Activated T-helper 2 cell treated with anti-CD3 and anti-CD28 coated beads, Interferon-gamma antibody, Interleukin-2, Interleukin-4, amounts not matched to agents 10 μg/mL and 5 μg/mL and 100 μg/mL, durations not matched to agents 14 hours and 24 hours and 36 hours (primary cell): Measurements from ENCODE around the gene OR2F1. TPM values are rescaled to one million over a fixed set of nuclear protein-coding genes. Genes with fewer than 3 reads are reported as not detected.

Experiments
- DNase-seq: peaks from one replicate; pipeline ENCODE4 v3.0.0; 2021; ENCODE audit warnings: low spot score
- H3K27ac Mint-ChIP-seq: one replicate; pipeline ENCODE4 v1.8.0; 2021; ENCODE audit warnings: mixed read lengths
- H3K27me3 Mint-ChIP-seq: one replicate; pipeline ENCODE4 v1.8.0; 2021; ENCODE audit warnings: low read depth, mixed read lengths
- H3K36me3 Mint-ChIP-seq: one replicate; pipeline ENCODE4 v1.8.0; 2021; ENCODE audit warnings: low read depth, mixed read lengths
- H3K4me1 Mint-ChIP-seq: one replicate; pipeline ENCODE4 v1.8.0; 2021; ENCODE audit warnings: low read depth, mixed read lengths
- H3K4me3 Mint-ChIP-seq: one replicate; pipeline ENCODE4 v1.8.0; 2021; ENCODE audit warnings: low read depth, mild to moderate bottlenecking, moderate library complexity, mixed read lengths
- H3K9me3 Mint-ChIP-seq: one replicate; pipeline ENCODE4 v1.8.0; 2021; ENCODE audit warnings: mixed read lengths
- intact Hi-C: fragments of 100-400 bp; cut with micrococcal nuclease; formaldehyde crosslinking; loops from one replicate; pipeline ENCODE4 v1.15.1; 2023
- total RNA-seq: library from RNA; stranded (reverse); gene quantifications from 2 replicates; pipeline ENCODE4 v1.2.3, GENCODE V29; 2022

Gene OR2F1
- total RNA-seq, 1 donor from 2014 or later: not detected

- no peak overlapping the region for H3K4me3 Mint-ChIP-seq
- no peak overlapping the region for H3K27ac Mint-ChIP-seq
- H3K9me3 Mint-ChIP-seq: no peaks in the 10 kb centered on the region
- peaks cover 2% of the 10 kb centered on the region for H3K27me3 Mint-ChIP-seq
- H3K4me1 Mint-ChIP-seq: peaks cover 17% of the 10 kb centered on the region
- no peaks in the 10 kb centered on the region for H3K36me3 Mint-ChIP-seq
- no peak for DNase-seq
- intact Hi-C loops: no loop called here
Observed at GRCh38 chr7:143931739-143932138, 22.9 kb upstream of the OR2F1 start.

- intact Hi-C loops: no loop called here
- H3K36me3 Mint-ChIP-seq: no peaks in the 10 kb centered on the region
- no peaks in the 10 kb centered on the region for H3K9me3 Mint-ChIP-seq
- peaks cover 8% of the 10 kb centered on the region for H3K4me1 Mint-ChIP-seq
- no peak within 1 kb of the TSS for H3K4me3 Mint-ChIP-seq
- no peak within 1 kb of the TSS for H3K27ac Mint-ChIP-seq
- H3K27me3 Mint-ChIP-seq: peaks cover 2% of the 10 kb centered on the region
- no peak for DNase-seq
Observed at GRCh38 chr7:143934526-143935325, 19.9 kb upstream of the OR2F1 start, which contains the start of gene OR2F2. Gene OR2F2 (plus strand): TSS chr7:143935233. CDS start chr7:143935233, 0 bp downstream.

- H3K4me1 Mint-ChIP-seq: peaks cover 6% of the 10 kb centered on the region
- H3K36me3 Mint-ChIP-seq: no peaks in the 10 kb centered on the region
- intact Hi-C loops: no loop called here
- no peak overlapping the region for H3K4me3 Mint-ChIP-seq
- H3K9me3 Mint-ChIP-seq: no peaks in the 10 kb centered on the region
- H3K27ac Mint-ChIP-seq: no peak overlapping the region
- H3K27me3 Mint-ChIP-seq: peaks cover 2% of the 10 kb centered on the region
- DNase-seq: no peak
Observed at GRCh38 chr7:143936087-143937009, 18.3 kb upstream of the OR2F1 start.

GRCh38 chr7:143938379-143939243 is 16.0 kb upstream of the OR2F1 start:
- Mint-ChIP-seq H3K9me3 (no peaks in the 10 kb centered on the region), H3K27ac (no peak overlapping the region), H3K4me3 (no peak overlapping the region), H3K4me1 (no peaks in the 10 kb centered on the region), H3K27me3 (peaks cover 6% of the 10 kb centered on the region), H3K36me3 (no peaks in the 10 kb centered on the region)
- intact Hi-C loops: no loop called here
- no peak for DNase-seq

- no peak for DNase-seq
- intact Hi-C loops: no loop called here
- H3K4me1 Mint-ChIP-seq: no peaks in the 10 kb centered on the region
- no peak overlapping the region for H3K27ac Mint-ChIP-seq
- H3K27me3 Mint-ChIP-seq: peaks cover 26% of the 10 kb centered on the region
- no peaks in the 10 kb centered on the region for H3K36me3 Mint-ChIP-seq
- no peaks in the 10 kb centered on the region for H3K9me3 Mint-ChIP-seq
- H3K4me3 Mint-ChIP-seq: no peak overlapping the region
Observed at GRCh38 chr7:143945423-143945822, 9.2 kb upstream of the OR2F1 start.

GRCh38 chr7:143947111-143947510 is 7.5 kb upstream of the OR2F1 start:
- peaks cover 22% of the 10 kb centered on the region for H3K27me3 Mint-ChIP-seq
- no peak for DNase-seq
- H3K27ac Mint-ChIP-seq: no peak overlapping the region
- intact Hi-C loops: no loop called here
- no peaks in the 10 kb centered on the region for H3K4me1 Mint-ChIP-seq
- H3K9me3 Mint-ChIP-seq: no peaks in the 10 kb centered on the region
- H3K4me3 Mint-ChIP-seq: no peak overlapping the region
- no peaks in the 10 kb centered on the region for H3K36me3 Mint-ChIP-seq

- H3K27me3 Mint-ChIP-seq: peaks cover 20% of the 10 kb centered on the region
- no peaks in the 10 kb centered on the region for H3K4me1 Mint-ChIP-seq
- no peak for DNase-seq
- H3K4me3 Mint-ChIP-seq: no peak overlapping the region
- H3K36me3 Mint-ChIP-seq: no peaks in the 10 kb centered on the region
- no peaks in the 10 kb centered on the region for H3K9me3 Mint-ChIP-seq
- no peak overlapping the region for H3K27ac Mint-ChIP-seq
- intact Hi-C loops: no loop called here
Observed at GRCh38 chr7:143948733-143949132, 5.9 kb upstream of the OR2F1 start.

GRCh38 chr7:143953421-143953820 is 1.2 kb upstream of the OR2F1 start:
- H3K27ac Mint-ChIP-seq: no peak overlapping the region
- no peaks in the 10 kb centered on the region for H3K9me3 Mint-ChIP-seq
- H3K27me3 Mint-ChIP-seq: peaks cover 10% of the 10 kb centered on the region
- intact Hi-C loops: no loop called here
- no peak overlapping the region for H3K4me3 Mint-ChIP-seq
- DNase-seq: no peak
- H3K4me1 Mint-ChIP-seq: no peaks in the 10 kb centered on the region
- no peaks in the 10 kb centered on the region for H3K36me3 Mint-ChIP-seq

- H3K27ac Mint-ChIP-seq: no peak overlapping the region
- DNase-seq: no peak
- no peaks in the 10 kb centered on the region for H3K4me1 Mint-ChIP-seq
- H3K36me3 Mint-ChIP-seq: no peaks in the 10 kb centered on the region
- H3K4me3 Mint-ChIP-seq: no peak overlapping the region
- no peaks in the 10 kb centered on the region for H3K9me3 Mint-ChIP-seq
- intact Hi-C loops: no loop called here
- H3K27me3 Mint-ChIP-seq: peaks cover 9% of the 10 kb centered on the region
Observed at GRCh38 chr7:143954135-143954534, 509 bp upstream of the OR2F1 start.

- Mint-ChIP-seq H3K4me1 (no peaks in the 10 kb centered on the region), H3K27me3 (peaks cover 9% of the 10 kb centered on the region), H3K27ac (no peak overlapping the region), H3K4me3 (no peak overlapping the region), H3K9me3 (no peaks in the 10 kb centered on the region), H3K36me3 (no peaks in the 10 kb centered on the region)
- DNase-seq: no peak
- intact Hi-C loops: no loop called here
Observed at GRCh38 chr7:143958781-143959180, 4.1 kb downstream of the OR2F1 start.

GRCh38 chr7:143960813-143961610 is 6.4 kb downstream of the OR2F1 start:
- no peaks in the 10 kb centered on the region for H3K9me3 Mint-ChIP-seq
- H3K4me3 Mint-ChIP-seq: no peak overlapping the region
- intact Hi-C loops: no loop called here
- no peak for DNase-seq
- H3K27me3 Mint-ChIP-seq: peaks cover 7% of the 10 kb centered on the region
- no peaks in the 10 kb centered on the region for H3K4me1 Mint-ChIP-seq
- H3K36me3 Mint-ChIP-seq: no peaks in the 10 kb centered on the region
- H3K27ac Mint-ChIP-seq: no peak overlapping the region

GRCh38 chr7:143965280-143965679 is 10.6 kb downstream of the OR2F1 start:
- Mint-ChIP-seq H3K27me3 (no peaks in the 10 kb centered on the region), H3K27ac (no peak overlapping the region), H3K4me3 (no peak overlapping the region), H3K9me3 (no peaks in the 10 kb centered on the region), H3K36me3 (no peaks in the 10 kb centered on the region), H3K4me1 (no peaks in the 10 kb centered on the region)
- intact Hi-C loops: no loop called here
- no peak for DNase-seq
